SK-MEL-5 (cell line): ENCODE results near the gene ZYG11A. TPM values are rescaled to one million over a fixed set of nuclear protein-coding genes. Genes with fewer than 3 reads are reported as not detected.

Experiments used
- DNase-seq: peaks from one replicate; pipeline ENCODE4 v3.0.0-alpha.2; 2016; ENCODE audit warnings: low read depth, low spot score
- in situ Hi-C: cut with HindIII; loops from 2 replicates; pipeline ENCODE4 v1.10.0; 2016; ENCODE audit warnings: low sequenced_read_pairs, high pct_unique_total_duplicates, low pct_unique_long_range_greater_than_20kb
- small RNA-seq, 2 experiments: library from RNA; depleted of rRNA; stranded (forward); fragments of <200 nt; gene quantifications; one replicate each; pipeline ENCODE3, GENCODE V24; 2014
- total RNA-seq: library from RNA; depleted of rRNA; stranded (reverse); fragments of >200 nt; shearing (Covaris generic); gene quantifications from 2 replicates; pipeline ENCODE4 v1.2.3, GENCODE V29; 2014; rRNA removed

Gene ZYG11A
- total RNA-seq, 1 experiment from 2014 or later = not detected

GRCh38 chr1:52929019-52929418 is 86.5 kb downstream of the ZYG11A start:
- in situ Hi-C loops = no loop called here
- DNase-seq = no peak

DNA sequence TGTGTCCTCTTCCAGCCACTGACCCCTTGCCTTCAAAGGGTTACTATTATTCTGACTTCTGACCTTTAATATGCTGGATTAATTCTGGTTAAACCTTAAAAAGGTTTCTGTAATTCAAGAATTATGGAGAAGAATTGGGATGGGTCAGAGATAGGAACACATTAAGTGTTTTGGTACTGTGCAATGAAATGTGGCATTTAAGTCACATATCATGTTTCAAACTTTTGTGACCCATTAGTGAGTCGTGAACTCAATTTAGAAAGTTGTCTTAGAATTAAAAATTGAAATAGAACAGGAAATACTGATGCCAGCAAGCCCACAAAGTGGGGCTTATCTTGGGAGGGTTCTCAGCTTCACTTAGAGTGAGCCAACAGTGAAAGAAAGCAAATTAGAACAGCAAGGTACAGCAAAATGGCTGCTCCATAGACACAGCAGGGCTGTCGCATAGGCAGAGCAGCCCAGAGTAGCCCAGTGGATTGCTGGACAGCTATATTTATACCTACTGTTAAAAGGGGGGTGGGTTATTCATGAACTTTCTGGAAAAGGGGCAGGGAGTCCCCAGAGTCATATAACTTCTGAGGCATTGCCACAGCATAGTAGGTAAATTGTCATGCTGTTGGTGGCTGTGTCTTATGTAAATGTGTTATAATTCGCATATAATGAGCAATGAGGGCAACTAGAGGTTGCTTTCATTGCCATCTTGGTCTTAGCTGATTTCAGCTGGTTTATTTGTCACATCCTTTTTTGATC is 95.0 kb downstream of the ZYG11A start:
- in situ Hi-C loops = no loop called here

DNA sequence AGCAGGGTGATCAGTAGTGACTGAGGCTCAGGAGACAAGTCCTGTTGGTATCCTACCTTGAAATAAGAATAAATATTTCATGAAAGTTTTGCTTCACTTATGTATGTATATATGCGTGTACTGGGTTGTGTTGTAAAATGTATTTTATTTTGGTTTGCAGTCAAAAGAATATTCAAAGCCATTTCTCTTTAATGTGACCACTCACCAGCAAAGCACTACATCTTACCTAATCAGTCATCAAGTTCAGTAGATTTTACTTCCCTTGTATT is 95.6 kb downstream of the ZYG11A start:
- no peak for DNase-seq
- in situ Hi-C loops = no loop called here

More for the DNA sequence above, 95.0 kb downstream of the ZYG11A start:
- DNase-seq = no peak

DNA sequence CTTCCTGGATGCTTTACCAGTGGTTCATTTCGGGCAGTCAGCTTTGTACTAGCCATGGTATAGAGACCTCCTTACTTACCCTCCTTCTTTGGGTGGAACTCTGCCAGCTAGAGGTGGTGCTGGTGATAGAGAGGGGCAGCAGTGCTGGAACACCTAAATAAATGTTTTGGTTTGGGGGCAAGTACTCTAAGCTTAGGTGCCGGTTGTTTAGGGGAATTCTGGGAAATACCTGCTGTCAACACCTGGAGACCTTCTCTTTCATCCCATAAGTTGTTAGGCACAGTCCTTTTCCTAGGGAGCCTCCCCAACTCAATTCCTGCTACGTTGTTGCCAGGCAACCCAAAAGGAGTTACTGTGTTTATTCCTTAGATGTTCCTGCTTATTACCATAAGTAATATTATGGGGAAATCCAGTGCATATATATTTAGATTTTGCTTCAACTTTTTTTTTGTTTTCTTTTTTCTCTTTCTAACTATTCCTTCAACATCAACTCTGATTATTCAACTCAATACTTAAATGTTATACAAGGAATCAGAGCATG is 101.4 kb downstream of the ZYG11A start:
- in situ Hi-C loops = no loop called here

DNA sequence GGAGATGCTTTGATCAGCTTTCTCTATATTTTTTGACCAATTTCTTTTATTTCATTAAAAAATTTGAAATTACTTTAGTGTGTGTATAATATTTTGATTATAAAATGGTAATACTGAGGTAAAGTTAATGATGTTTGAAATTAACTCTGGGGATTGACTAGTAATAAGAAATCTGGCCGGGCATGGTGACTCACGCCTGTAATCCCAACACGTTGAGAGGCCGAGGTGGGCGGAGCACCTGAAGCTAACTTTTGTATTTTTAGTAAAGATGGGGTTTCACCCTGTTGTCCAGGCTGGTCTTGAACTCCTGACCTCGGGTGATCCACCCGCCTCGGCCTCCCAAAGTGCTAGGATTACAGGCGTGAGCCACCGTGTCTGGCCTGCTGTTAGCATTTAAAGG is 102.0 kb downstream of the ZYG11A start:
- in situ Hi-C loops = no loop called here
- no peak for DNase-seq

More for the DNA sequence above, 101.4 kb downstream of the ZYG11A start:
- DNase-seq = no peak

Small RNA genes lying within 50 kb of the gene (small RNA-seq; reads per million reads assigned to genes)
- gene AC099677.1 (0 reads per million in 2 experiments), gene AC099677.2 (0 reads per million in 2 experiments), gene MIR1273F (0 reads per million in 2 experiments), gene MIR1273G (0 reads per million in 2 experiments), gene MIR5095 (0 reads per million in 2 experiments), gene RNU6-969P (0 reads per million in 2 experiments)

Other genes with a start within 250 kb of the ZYG11A start
- gene GPX7, start 240.4 kb upstream of the ZYG11A start, total RNA-seq = not detected in 2 replicates
- gene SHISAL2A, start 209.6 kb upstream of the ZYG11A start, total RNA-seq = not detected in 2 replicates
- gene COA7, start 144.4 kb upstream of the ZYG11A start, total RNA-seq = 13.1 and 14.0 TPM in 2 replicates
- gene ZYG11B, start 116.3 kb upstream of the ZYG11A start, total RNA-seq = 25.3 and 26.6 TPM in 2 replicates
- gene ECHDC2, start 79.0 kb downstream of the ZYG11A start, total RNA-seq = 0.24 and 1.9 TPM in 2 replicates
- gene SCP2, start 84.5 kb downstream of the ZYG11A start, total RNA-seq = 83.7 and 98.1 TPM in 2 replicates
- not detected in 2 replicates for gene PODN, start 219.5 kb downstream of the ZYG11A start, total RNA-seq